Karpas-422 (cell line): Measurements from ENCODE around the gene ADGRV1. TPM values are rescaled to one million over a fixed set of nuclear protein-coding genes. Genes with fewer than 3 reads are reported as not detected.

ENCODE experiments used
- DNase-seq: peaks from one replicate; pipeline ENCODE4 v3.0.0-alpha.2; 2015
- H2AFZ ChIP-seq: fragments of 200-600 bp; sonication (generic); 2 replicates; pipeline ENCODE4 v1.6.1; 2014; ENCODE audit warnings: antibody characterized with exemption, low read length, mixed read lengths
- H3K27ac ChIP-seq: fragments of 200-600 bp; sonication (generic); 2 replicates; pipeline ENCODE4 v1.5.1; 2014; ENCODE audit warnings: mild to moderate bottlenecking, low read length, moderate library complexity
- H3K27me3 ChIP-seq: fragments of 200-600 bp; sonication (generic); 2 replicates; pipeline ENCODE4 v1.6.1; 2014; ENCODE audit warnings: low read length, mixed read lengths
- H3K36me3 ChIP-seq: fragments of 200-600 bp; sonication (generic); 2 replicates; pipeline ENCODE4 v1.6.1; 2014; ENCODE audit warnings: low read length, mixed read lengths; ENCODE audit not compliant: insufficient read depth
- H3K4me1 ChIP-seq: fragments of 200-600 bp; sonication (generic); 2 replicates; pipeline ENCODE4 v1.6.1; 2014; ENCODE audit warnings: mild to moderate bottlenecking, low read length, mixed read lengths
- H3K4me2 ChIP-seq: fragments of 200-600 bp; sonication (generic); 2 replicates; pipeline ENCODE4 v1.6.1; 2014; ENCODE audit warnings: low read length, low read depth, mild to moderate bottlenecking; ENCODE audit not compliant: poor library complexity, severe bottlenecking
- H3K4me3 ChIP-seq: fragments of 200-600 bp; sonication (generic); 2 replicates; pipeline ENCODE4 v1.5.1; 2014; ENCODE audit warnings: mild to moderate bottlenecking, antibody characterized with exemption, low read length, mixed read lengths
- H3K79me2 ChIP-seq: fragments of 200-600 bp; sonication (generic); 2 replicates; pipeline ENCODE4 v1.6.1; 2014; ENCODE audit warnings: mild to moderate bottlenecking, low read length, mixed read lengths
- H3K9ac ChIP-seq: fragments of 200-600 bp; sonication (generic); 2 replicates; pipeline ENCODE4 v1.6.0; 2014; ENCODE audit warnings: low read length
- H3K9me2 ChIP-seq: fragments of 200-600 bp; sonication (generic), shearing (Covaris generic); replicated peaks from 2 replicates; pipeline ENCODE4 v1.6.0; 2014; ENCODE audit warnings: mild to moderate bottlenecking, low read length, moderate library complexity; ENCODE audit not compliant: insufficient read depth
- H3K9me3 ChIP-seq: fragments of 300-700, 200-600 bp; sonication (generic); 2 replicates; pipeline ENCODE4 v1.6.1; 2014; ENCODE audit warnings: low read length, mixed read lengths
- H4K20me1 ChIP-seq: fragments of 200-600 bp; sonication (generic); 2 replicates; pipeline ENCODE4 v1.6.1; 2014; ENCODE audit warnings: mild to moderate bottlenecking, antibody characterized with exemption, low read length, low read depth; ENCODE audit not compliant: insufficient read depth
- total RNA-seq: library from RNA; depleted of rRNA; stranded (reverse); fragments of >200 nt; shearing (Covaris generic); gene quantifications from 2 replicates; pipeline ENCODE4 v1.2.3, GENCODE V29; 2014; ENCODE audit warnings: low replicate concordance

The ADGRV1 gene
- total RNA-seq, 1 experiment from 2014 or later: not detected

DNA sequence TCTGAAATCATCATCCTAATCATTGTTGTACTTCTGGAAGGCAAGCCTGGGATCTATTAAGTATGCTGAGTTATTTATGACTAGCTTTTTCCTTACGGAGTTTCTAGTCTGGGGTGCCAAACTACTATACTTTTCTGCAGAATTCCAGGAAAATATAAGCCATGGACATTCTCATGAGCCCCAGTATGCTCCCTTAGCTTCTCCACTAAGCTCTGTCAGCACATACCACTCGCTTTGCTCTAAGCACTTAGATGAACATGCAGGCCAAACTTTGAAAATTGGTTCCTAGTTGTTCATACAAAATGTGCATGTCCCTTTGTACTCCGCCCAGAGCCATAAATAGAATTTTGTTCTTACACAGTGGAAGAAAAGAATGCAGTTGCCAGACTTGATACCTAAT lies 539.9 kb downstream of the ADGRV1 start:
- Histone ChIP-seq H3K36me3 (no peaks in the 10 kb centered on the region), H3K9me3 (no peaks in the 10 kb centered on the region), H3K4me3 (no peak overlapping the region), H3K4me1 (no peaks in the 10 kb centered on the region), H3K27ac (no peak overlapping the region), H3K9ac (no peak overlapping the region), H3K27me3 (no peaks in the 10 kb centered on the region), H4K20me1 (no peaks in the 10 kb centered on the region), H3K79me2 (no peaks in the 10 kb centered on the region), H3K4me2 (no peak overlapping the region), H2AFZ (no peak overlapping the region), H3K9me2 (no peaks in the 10 kb centered on the region)
- DNase-seq: no peak

DNA sequence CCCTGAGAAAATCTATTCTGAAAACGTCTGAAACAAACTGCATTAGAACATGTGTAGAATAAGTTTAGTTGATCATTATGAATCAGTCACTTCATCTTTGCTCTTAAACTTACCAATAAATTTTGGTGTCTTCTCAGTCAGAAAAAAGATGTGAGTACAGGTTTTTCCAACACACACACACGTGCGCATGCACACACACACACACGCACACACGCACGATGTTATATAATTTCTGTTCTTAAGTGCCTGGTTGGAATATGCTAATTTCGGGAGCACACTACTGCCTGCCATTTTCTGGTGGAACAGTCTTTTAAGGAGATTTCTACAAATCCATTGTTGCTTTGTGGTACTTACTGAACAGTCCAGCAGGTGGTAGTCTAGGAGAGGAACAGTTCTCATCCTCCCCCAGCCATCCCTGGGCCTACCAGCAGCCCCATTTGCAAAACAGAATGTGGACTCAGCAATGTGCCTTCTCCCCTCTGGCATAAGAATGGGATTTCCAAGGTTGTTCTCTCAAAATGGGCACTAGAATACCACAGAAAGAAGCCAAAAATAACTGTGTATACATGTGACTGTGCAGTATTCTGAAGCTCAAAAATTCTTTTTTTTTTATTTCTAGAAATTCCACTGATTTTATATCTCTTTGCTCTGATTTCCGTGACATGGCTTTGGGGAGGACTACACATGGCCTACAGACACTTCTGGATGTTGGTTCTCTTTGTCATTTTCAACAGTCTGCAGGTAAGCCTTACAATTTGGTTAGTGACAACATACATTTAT lies 543.2 kb downstream of the ADGRV1 start:
- peak; percentile 73 for DNase-seq
- H3K4me2 ChIP-seq: no peak overlapping the region
- no peak overlapping the region for H2AFZ ChIP-seq
- H3K9me3 ChIP-seq: no peaks in the 10 kb centered on the region
- no peaks in the 10 kb centered on the region for H3K27me3 ChIP-seq
- H3K27ac ChIP-seq: no peak overlapping the region
- no peaks in the 10 kb centered on the region for H4K20me1 ChIP-seq
- H3K4me3 ChIP-seq: no peak overlapping the region
- H3K79me2 ChIP-seq: no peaks in the 10 kb centered on the region
- no peak overlapping the region for H3K9ac ChIP-seq
- no peaks in the 10 kb centered on the region for H3K36me3 ChIP-seq
- no peaks in the 10 kb centered on the region for H3K4me1 ChIP-seq
- H3K9me2 ChIP-seq: no peaks in the 10 kb centered on the region

DNA sequence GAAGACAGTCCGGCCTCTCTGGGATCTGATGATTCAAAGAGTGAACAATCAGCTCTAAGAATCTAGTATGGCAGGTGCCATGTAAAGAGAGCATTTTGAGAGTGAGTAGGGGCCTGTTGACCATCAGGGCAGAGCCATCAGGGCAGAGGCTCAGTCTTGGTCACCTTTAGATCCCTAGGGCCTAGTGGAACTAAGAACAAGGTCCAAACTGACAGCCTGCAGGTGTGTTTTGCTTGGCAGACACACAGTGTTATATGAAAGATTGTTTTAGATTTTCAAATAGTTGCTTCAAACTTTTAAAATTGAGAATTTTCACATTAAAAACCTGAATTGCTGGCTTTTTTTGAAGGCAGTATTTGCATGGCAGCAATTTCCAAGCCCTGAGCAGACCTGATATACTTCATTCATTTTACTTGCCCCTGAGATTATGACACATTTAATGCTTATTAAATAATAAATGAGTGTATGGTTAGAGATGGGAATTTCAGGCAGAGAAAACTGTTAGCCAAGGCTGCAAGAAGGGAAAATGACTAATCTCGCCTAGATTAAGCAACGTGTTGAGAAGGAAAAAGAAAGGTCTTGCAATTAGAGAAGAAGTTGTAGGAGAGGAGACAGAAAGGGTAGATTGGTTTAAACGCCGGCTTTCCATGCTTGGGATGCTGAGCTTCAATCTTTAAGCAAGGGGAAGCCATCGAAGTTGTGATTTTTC lies 544.9 kb downstream of the ADGRV1 start:
- Histone ChIP-seq H4K20me1 (no peaks in the 10 kb centered on the region), H3K79me2 (no peaks in the 10 kb centered on the region), H3K9me3 (no peaks in the 10 kb centered on the region), H3K4me3 (no peak overlapping the region), H3K9ac (no peak overlapping the region), H3K27me3 (no peaks in the 10 kb centered on the region), H3K4me2 (no peak overlapping the region), H3K9me2 (no peaks in the 10 kb centered on the region), H3K27ac (no peak overlapping the region), H3K36me3 (no peaks in the 10 kb centered on the region), H3K4me1 (no peaks in the 10 kb centered on the region), H2AFZ (no peak overlapping the region)
- DNase-seq: no peak

GRCh38 chr5:91104062-91104448 lies 545.5 kb downstream of the ADGRV1 start:
- H3K27ac ChIP-seq: no peak overlapping the region
- no peaks in the 10 kb centered on the region for H3K4me1 ChIP-seq
- H3K27me3 ChIP-seq: no peaks in the 10 kb centered on the region
- DNase-seq: no peak
- no peak overlapping the region for H2AFZ ChIP-seq
- H3K9ac ChIP-seq: no peak overlapping the region
- H3K4me2 ChIP-seq: no peak overlapping the region
- H3K79me2 ChIP-seq: no peaks in the 10 kb centered on the region
- no peak overlapping the region for H3K4me3 ChIP-seq
- H3K36me3 ChIP-seq: no peaks in the 10 kb centered on the region
- no peaks in the 10 kb centered on the region for H3K9me2 ChIP-seq
- no peaks in the 10 kb centered on the region for H3K9me3 ChIP-seq
- H4K20me1 ChIP-seq: no peaks in the 10 kb centered on the region

DNA sequence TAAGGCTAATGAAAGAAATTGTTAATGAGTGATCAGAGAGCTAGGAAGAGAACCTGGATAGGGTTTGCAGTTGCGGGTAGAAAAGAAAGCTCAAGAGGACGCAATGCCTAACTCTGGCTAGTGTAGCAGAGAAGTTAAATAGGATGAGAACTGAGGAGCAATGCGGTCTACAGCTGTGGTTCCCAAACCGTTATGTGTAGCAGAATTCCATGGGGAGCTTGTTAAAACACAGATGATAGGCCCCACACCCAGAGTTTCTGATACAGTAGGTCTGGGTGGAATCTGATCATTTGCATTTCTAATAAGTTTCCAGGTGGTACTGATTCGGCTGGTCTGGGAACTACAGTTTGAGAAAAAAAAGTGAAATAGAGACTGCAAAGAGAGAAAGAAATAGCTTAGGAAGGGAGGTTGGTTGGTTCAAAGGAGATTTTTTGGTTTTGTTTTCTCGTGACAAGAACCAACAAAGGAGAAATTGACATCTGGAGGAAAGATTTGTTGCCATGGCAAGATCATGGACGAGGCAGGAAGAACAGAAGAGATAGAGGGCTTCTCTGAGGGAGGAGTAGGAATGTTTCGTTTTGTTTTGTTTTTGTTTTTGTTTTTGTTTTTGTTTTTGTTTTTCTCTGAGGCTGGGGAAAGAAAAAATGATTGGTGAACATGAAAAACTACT lies 548.4 kb downstream of the ADGRV1 start:
- Histone ChIP-seq H3K79me2 (no peaks in the 10 kb centered on the region), H3K4me1 (no peaks in the 10 kb centered on the region), H3K9me3 (no peaks in the 10 kb centered on the region), H3K9ac (no peak overlapping the region), H2AFZ (no peak overlapping the region), H4K20me1 (no peaks in the 10 kb centered on the region), H3K27me3 (no peaks in the 10 kb centered on the region), H3K4me2 (no peak overlapping the region), H3K36me3 (no peaks in the 10 kb centered on the region), H3K9me2 (no peaks in the 10 kb centered on the region), H3K27ac (no peak overlapping the region), H3K4me3 (no peak overlapping the region)
- no peak for DNase-seq

GRCh38 chr5:91109634-91110033 lies 551.0 kb downstream of the ADGRV1 start:
- no peak overlapping the region for H3K4me2 ChIP-seq
- no peaks in the 10 kb centered on the region for H3K4me1 ChIP-seq
- no peaks in the 10 kb centered on the region for H3K9me3 ChIP-seq
- H2AFZ ChIP-seq: no peak overlapping the region
- no peaks in the 10 kb centered on the region for H3K79me2 ChIP-seq
- DNase-seq: no peak
- no peaks in the 10 kb centered on the region for H3K36me3 ChIP-seq
- H3K27me3 ChIP-seq: no peaks in the 10 kb centered on the region
- H4K20me1 ChIP-seq: no peaks in the 10 kb centered on the region
- H3K9ac ChIP-seq: no peak overlapping the region
- H3K27ac ChIP-seq: no peak overlapping the region
- H3K4me3 ChIP-seq: no peak overlapping the region
- H3K9me2 ChIP-seq: no peaks in the 10 kb centered on the region

DNA sequence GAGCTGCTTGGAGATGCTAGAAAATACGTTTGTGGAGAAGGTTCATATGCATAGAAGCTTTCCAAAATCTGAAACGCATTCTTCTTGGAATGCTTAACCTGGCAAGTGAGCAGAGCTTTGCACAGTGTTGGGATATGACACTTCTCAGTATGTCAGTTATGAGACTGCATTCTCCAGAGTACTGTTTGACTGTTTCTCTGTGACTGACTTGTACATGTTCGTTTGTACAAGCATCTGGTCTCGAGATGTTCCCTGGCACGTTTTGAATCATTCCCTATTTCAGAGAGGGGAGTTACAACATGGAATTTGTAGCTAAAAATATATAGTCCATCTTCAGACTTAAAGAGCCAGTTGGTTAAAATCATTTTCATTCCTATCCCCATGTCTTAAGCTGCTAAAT lies 552.1 kb downstream of the ADGRV1 start:
- H3K27me3 ChIP-seq: no peaks in the 10 kb centered on the region
- H3K4me1 ChIP-seq: no peaks in the 10 kb centered on the region
- no peak overlapping the region for H3K9ac ChIP-seq
- H3K79me2 ChIP-seq: no peaks in the 10 kb centered on the region
- DNase-seq: no peak
- no peak overlapping the region for H2AFZ ChIP-seq
- H3K9me3 ChIP-seq: no peaks in the 10 kb centered on the region
- H3K27ac ChIP-seq: no peak overlapping the region
- H3K4me3 ChIP-seq: no peak overlapping the region
- H4K20me1 ChIP-seq: no peaks in the 10 kb centered on the region
- H3K9me2 ChIP-seq: no peaks in the 10 kb centered on the region
- H3K4me2 ChIP-seq: no peak overlapping the region
- no peaks in the 10 kb centered on the region for H3K36me3 ChIP-seq

DNA sequence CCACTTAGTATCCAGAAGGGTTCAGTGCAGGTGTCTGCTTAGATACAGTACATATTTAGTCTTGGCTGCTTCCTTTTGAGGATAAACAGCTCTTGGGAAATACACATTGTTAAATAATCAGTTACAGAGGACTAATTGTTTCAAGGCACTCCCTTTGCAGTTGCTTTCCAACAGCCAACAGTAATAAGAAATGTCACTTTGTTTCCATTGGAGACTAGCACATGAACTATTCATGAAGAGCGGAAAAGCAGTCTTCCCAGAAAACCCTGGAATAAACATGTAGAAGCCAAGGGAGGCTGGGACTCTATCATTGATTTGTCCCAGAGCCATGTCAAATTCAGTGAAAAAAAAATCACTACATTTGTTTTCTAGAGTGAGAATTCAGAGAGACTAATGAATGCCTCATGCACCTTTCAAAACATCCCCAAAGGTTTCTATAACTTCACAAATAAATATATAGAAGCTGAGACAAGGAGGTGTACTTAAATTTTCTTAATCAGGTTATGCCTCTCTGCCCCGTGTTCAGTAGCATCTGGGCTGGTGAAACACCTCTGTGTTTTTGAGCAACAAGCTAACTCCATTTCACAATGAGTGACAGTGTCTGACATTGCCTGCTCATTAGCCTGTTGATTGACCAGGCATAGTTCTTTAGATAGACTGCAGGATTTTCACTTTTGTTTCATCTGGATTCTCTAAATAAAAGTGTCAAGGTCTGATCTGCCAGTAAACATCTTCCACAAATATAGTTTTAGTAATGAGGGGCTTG lies 553.1 kb downstream of the ADGRV1 start:
- Histone ChIP-seq H3K9me2 (no peaks in the 10 kb centered on the region), H3K36me3 (no peaks in the 10 kb centered on the region), H3K27ac (no peak overlapping the region), H3K9ac (no peak overlapping the region), H3K4me3 (no peak overlapping the region), H3K79me2 (no peaks in the 10 kb centered on the region), H3K9me3 (no peaks in the 10 kb centered on the region), H2AFZ (no peak overlapping the region), H3K4me1 (no peaks in the 10 kb centered on the region), H3K4me2 (no peak overlapping the region), H4K20me1 (no peaks in the 10 kb centered on the region), H3K27me3 (no peaks in the 10 kb centered on the region)
- no peak for DNase-seq
